Left lobe of liver (tissue), 2 donors: ENCODE results near the gene SLC6A6. TPM values are rescaled to one million over a fixed set of nuclear protein-coding genes. Genes with fewer than 3 reads are reported as not detected.

Source experiments
- ATAC-seq: fragments of 200-7000 bp; cut with Tn5 transposase; one replicate; pipeline ENCODE4 v1.9.1; 2020; ENCODE audit warnings: mild to moderate bottlenecking, moderate library complexity
- DNase-seq: peaks from one replicate; pipeline ENCODE4 v3.0.0-alpha.2; 2020; ENCODE audit warnings: low spot score
- total RNA-seq: library from RNA; stranded (reverse); gene quantifications from one replicate; pipeline ENCODE4 v1.2.1, GENCODE V29; 2021
- donor health status: DM: no; HTN: no; CAD: no; lungs with moderate emphysema.
- donor health status: DM: no; HTN: yes; CAD: no.

SLC6A6 gene
- total RNA-seq, 1 donor from 2014 or later = 3.2 TPM

- no peak for ATAC-seq
- DNase-seq = no peak
These were observed 92.5 kb downstream of the SLC6A6 start for GRCh38 chr3:14494973-14495300.

- ATAC-seq (no peak), DNase-seq (no peak)
These were observed 93.9 kb downstream of the SLC6A6 start for GRCh38 chr3:14496351-14496750.

GRCh38 chr3:14497321-14497720 is 94.9 kb downstream of the SLC6A6 start:
- ATAC-seq (no peak), DNase-seq (no peak)

- no peak for DNase-seq
- ATAC-seq = no peak
These were observed 100.1 kb downstream of the SLC6A6 start for GRCh38 chr3:14502472-14502871.

- DNase-seq (no peak), ATAC-seq (no peak)
These were observed 100.8 kb downstream of the SLC6A6 start for GRCh38 chr3:14503033-14503705.

GRCh38 chr3:14503706-14504065 is 101.3 kb downstream of the SLC6A6 start:
- ATAC-seq (no peak), DNase-seq (no peak)

- no peak for DNase-seq
These were observed 102.8 kb downstream of the SLC6A6 start for GRCh38 chr3:14505001-14505802.

GRCh38 chr3:14505803-14506500 is 103.5 kb downstream of the SLC6A6 start:
- DNase-seq (no peak), ATAC-seq (no peak)

More at GRCh38 chr3:14505001-14505802, 102.8 kb downstream of the SLC6A6 start:
- ATAC-seq = no peak

- no peak for DNase-seq
- no peak for ATAC-seq
These were observed 104.4 kb downstream of the SLC6A6 start for GRCh38 chr3:14506626-14507304.

GRCh38 chr3:14507305-14507741 is 104.9 kb downstream of the SLC6A6 start:
- DNase-seq = no peak
- ATAC-seq = no peak

- DNase-seq (no peak), ATAC-seq (no peak)
These were observed 105.5 kb downstream of the SLC6A6 start for GRCh38 chr3:14507757-14508504.

GRCh38 chr3:14508505-14508819 is 106.1 kb downstream of the SLC6A6 start:
- DNase-seq (no peak), ATAC-seq (no peak)

GRCh38 chr3:14508966-14509795 is 106.8 kb downstream of the SLC6A6 start:
- ATAC-seq (peak; percentile 90), DNase-seq (peak; percentile 67)

- DNase-seq = no peak
- no peak for ATAC-seq
These were observed 107.3 kb downstream of the SLC6A6 start for GRCh38 chr3:14509796-14510100.

GRCh38 chr3:14510838-14511622 is 108.6 kb downstream of the SLC6A6 start:
- DNase-seq (no peak), ATAC-seq (no peak)

- ATAC-seq (no peak), DNase-seq (no peak)
These were observed 109.3 kb downstream of the SLC6A6 start for GRCh38 chr3:14511623-14512280.

GRCh38 chr3:14512281-14512941 is 110.0 kb downstream of the SLC6A6 start:
- no peak for ATAC-seq
- DNase-seq = no peak

- DNase-seq (no peak), ATAC-seq (no peak)
These were observed 110.5 kb downstream of the SLC6A6 start for GRCh38 chr3:14512942-14513327.
